GM12801 (cell line): ENCODE results near the gene CH25H.

Experiments used
- CTCF ChIP-seq: IDR thresholded peaks from one replicate; pipeline ENCODE4 v1.5.1; 2011; ENCODE audit warnings: control low read depth; ENCODE audit not compliant: insufficient read length; ENCODE audit errors: extremely low read depth

CH25H gene

GRCh38 chr10:89202033-89202425 lies 5.1 kb downstream of the CH25H start:
- TF ChIP-seq CTCF: no peak

- no peak for TF ChIP-seq CTCF
These were observed 5.6 kb downstream of the CH25H start for GRCh38 chr10:89201345-89202032.

- TF ChIP-seq CTCF: no peak
These were observed 9.6 kb downstream of the CH25H start for GRCh38 chr10:89197473-89197872.

- no peak for TF ChIP-seq CTCF
These were observed 17.8 kb downstream of the CH25H start for GRCh38 chr10:89189211-89189734.

GRCh38 chr10:89185658-89186057 lies 21.5 kb downstream of the CH25H start:
- TF ChIP-seq CTCF: no peak

GRCh38 chr10:89184638-89185037 lies 22.5 kb downstream of the CH25H start:
- no peak for TF ChIP-seq CTCF

GRCh38 chr10:89183571-89183970 lies 23.5 kb downstream of the CH25H start:
- TF ChIP-seq CTCF: no peak

- TF ChIP-seq CTCF: no peak
These were observed 24.2 kb downstream of the CH25H start for GRCh38 chr10:89182894-89183293.
